Karpas-422 (cell line): Measurements from ENCODE around the gene CCL15. TPM values are rescaled to one million over a fixed set of nuclear protein-coding genes. Genes with fewer than 3 reads are reported as not detected.
"Not testable (repeated sequence)": the region's sequence is repeated elsewhere in the genome, so short reads cannot be mapped to it uniquely, and the experiment has no call there.

ENCODE experiments used
- DNase-seq: peaks from one replicate; pipeline ENCODE4 v3.0.0-alpha.2; 2015
- H2AFZ ChIP-seq: fragments of 200-600 bp; sonication (generic); 2 replicates; pipeline ENCODE4 v1.6.1; 2014; ENCODE audit warnings: antibody characterized with exemption, low read length, mixed read lengths
- H3K27ac ChIP-seq: fragments of 200-600 bp; sonication (generic); 2 replicates; pipeline ENCODE4 v1.5.1; 2014; ENCODE audit warnings: mild to moderate bottlenecking, low read length, moderate library complexity
- H3K27me3 ChIP-seq: fragments of 200-600 bp; sonication (generic); 2 replicates; pipeline ENCODE4 v1.6.1; 2014; ENCODE audit warnings: low read length, mixed read lengths
- H3K36me3 ChIP-seq: fragments of 200-600 bp; sonication (generic); 2 replicates; pipeline ENCODE4 v1.6.1; 2014; ENCODE audit warnings: low read length, mixed read lengths; ENCODE audit not compliant: insufficient read depth
- H3K4me1 ChIP-seq: fragments of 200-600 bp; sonication (generic); 2 replicates; pipeline ENCODE4 v1.6.1; 2014; ENCODE audit warnings: mild to moderate bottlenecking, low read length, mixed read lengths
- H3K4me2 ChIP-seq: fragments of 200-600 bp; sonication (generic); 2 replicates; pipeline ENCODE4 v1.6.1; 2014; ENCODE audit warnings: low read length, low read depth, mild to moderate bottlenecking; ENCODE audit not compliant: poor library complexity, severe bottlenecking
- H3K4me3 ChIP-seq: fragments of 200-600 bp; sonication (generic); 2 replicates; pipeline ENCODE4 v1.5.1; 2014; ENCODE audit warnings: mild to moderate bottlenecking, antibody characterized with exemption, low read length, mixed read lengths
- H3K79me2 ChIP-seq: fragments of 200-600 bp; sonication (generic); 2 replicates; pipeline ENCODE4 v1.6.1; 2014; ENCODE audit warnings: mild to moderate bottlenecking, low read length, mixed read lengths
- H3K9ac ChIP-seq: fragments of 200-600 bp; sonication (generic); 2 replicates; pipeline ENCODE4 v1.6.0; 2014; ENCODE audit warnings: low read length
- H3K9me2 ChIP-seq: fragments of 200-600 bp; sonication (generic), shearing (Covaris generic); replicated peaks from 2 replicates; pipeline ENCODE4 v1.6.0; 2014; ENCODE audit warnings: mild to moderate bottlenecking, low read length, moderate library complexity; ENCODE audit not compliant: insufficient read depth
- H3K9me3 ChIP-seq: fragments of 300-700, 200-600 bp; sonication (generic); 2 replicates; pipeline ENCODE4 v1.6.1; 2014; ENCODE audit warnings: low read length, mixed read lengths
- H4K20me1 ChIP-seq: fragments of 200-600 bp; sonication (generic); 2 replicates; pipeline ENCODE4 v1.6.1; 2014; ENCODE audit warnings: mild to moderate bottlenecking, antibody characterized with exemption, low read length, low read depth; ENCODE audit not compliant: insufficient read depth
- total RNA-seq: library from RNA; depleted of rRNA; stranded (reverse); fragments of >200 nt; shearing (Covaris generic); gene quantifications from 2 replicates; pipeline ENCODE4 v1.2.3, GENCODE V29; 2014; ENCODE audit warnings: low replicate concordance

The CCL15 gene
- total RNA-seq, 1 experiment from 2014 or later, result not detected

- H3K4me1 ChIP-seq, result no peaks in the 10 kb centered on the region
- H3K4me2 ChIP-seq, result no peak overlapping the region
- H3K27ac ChIP-seq, result no peak overlapping the region
- no peaks in the 10 kb centered on the region for H3K9me2 ChIP-seq
- H3K36me3 ChIP-seq, result no peaks in the 10 kb centered on the region
- DNase-seq, result peak; percentile 44
- no peaks in the 10 kb centered on the region for H3K27me3 ChIP-seq
- H2AFZ ChIP-seq, result no peak overlapping the region
- no peak overlapping the region for H3K9ac ChIP-seq
- no peaks in the 10 kb centered on the region for H3K79me2 ChIP-seq
- H3K9me3 ChIP-seq, result no peaks in the 10 kb centered on the region
- no peak overlapping the region for H3K4me3 ChIP-seq
- H4K20me1 ChIP-seq, result no peaks in the 10 kb centered on the region
Observed at GRCh38 chr17:36002631-36003030, 1.3 kb upstream of the CCL15 start.

GRCh38 chr17:36001862-36002603 is 680 bp upstream of the CCL15 start:
- Histone ChIP-seq H3K4me3 (no peak overlapping the region), H4K20me1 (no peaks in the 10 kb centered on the region), H3K9me2 (no peaks in the 10 kb centered on the region), H3K9me3 (no peaks in the 10 kb centered on the region), H2AFZ (no peak overlapping the region), H3K27me3 (no peaks in the 10 kb centered on the region), H3K27ac (no peak overlapping the region), H3K4me1 (no peaks in the 10 kb centered on the region), H3K9ac (no peak overlapping the region), H3K36me3 (no peaks in the 10 kb centered on the region), H3K4me2 (no peak overlapping the region), H3K79me2 (no peaks in the 10 kb centered on the region)
- no peak for DNase-seq

DNA sequence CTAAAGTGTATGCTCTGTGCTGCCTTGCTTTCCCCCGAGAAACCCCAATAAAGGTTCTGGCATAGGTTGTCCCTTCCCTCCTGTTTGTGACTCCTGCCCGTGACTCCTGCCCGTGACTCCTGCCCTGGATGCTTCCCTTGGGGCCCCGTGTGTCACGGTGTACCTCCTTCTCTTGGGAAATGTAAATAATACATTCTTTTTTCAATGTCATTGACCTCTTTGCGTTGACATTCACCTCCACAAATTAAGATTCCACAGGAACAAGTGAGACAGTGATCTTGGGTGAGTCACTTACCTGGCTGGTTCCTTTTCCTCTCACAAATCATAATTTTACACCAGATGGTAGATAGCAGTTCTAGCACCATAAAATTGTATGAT is 632 bp downstream of the CCL15 start:
- no peak overlapping the region for H3K4me3 ChIP-seq
- H4K20me1 ChIP-seq, result no peaks in the 10 kb centered on the region
- no peak overlapping the region for H2AFZ ChIP-seq
- H3K9me3 ChIP-seq, result no peaks in the 10 kb centered on the region
- DNase-seq, result no peak
- H3K36me3 ChIP-seq, result no peaks in the 10 kb centered on the region
- H3K79me2 ChIP-seq, result no peaks in the 10 kb centered on the region
- H3K27ac ChIP-seq, result no peak overlapping the region
- no peaks in the 10 kb centered on the region for H3K9me2 ChIP-seq
- no peak overlapping the region for H3K9ac ChIP-seq
- H3K4me1 ChIP-seq, result peaks cover 2% of the 10 kb centered on the region
- H3K4me2 ChIP-seq, result no peak overlapping the region
- no peaks in the 10 kb centered on the region for H3K27me3 ChIP-seq

DNA sequence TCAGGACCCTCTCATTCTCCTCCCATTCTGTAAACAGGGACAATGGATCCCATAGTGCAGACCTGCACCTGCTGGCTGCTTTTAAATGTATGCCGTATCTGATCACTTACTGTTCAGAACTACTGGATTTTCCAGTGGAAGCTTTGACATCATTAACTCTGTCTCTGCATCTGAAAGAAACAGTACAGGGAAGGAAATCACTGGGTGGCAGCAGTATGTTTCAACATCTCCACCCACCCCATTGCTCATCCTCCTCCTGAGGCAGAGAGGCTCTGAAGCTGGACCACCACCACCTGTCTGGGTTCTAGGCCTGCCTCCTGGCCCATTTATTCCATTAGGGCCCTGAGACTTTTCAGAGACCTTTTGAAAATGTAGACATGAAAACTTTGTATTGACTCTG is 2.6 kb downstream of the CCL15 start:
- no peak overlapping the region for H3K27ac ChIP-seq
- no peaks in the 10 kb centered on the region for H3K79me2 ChIP-seq
- peaks cover 10% of the 10 kb centered on the region for H3K4me1 ChIP-seq
- no peak for DNase-seq
- H3K4me2 ChIP-seq, result no peak overlapping the region
- no peaks in the 10 kb centered on the region for H4K20me1 ChIP-seq
- no peaks in the 10 kb centered on the region for H3K36me3 ChIP-seq
- H3K9me3 ChIP-seq, result no peaks in the 10 kb centered on the region
- H2AFZ ChIP-seq, result no peak overlapping the region
- H3K9ac ChIP-seq, result no peak overlapping the region
- H3K27me3 ChIP-seq, result no peaks in the 10 kb centered on the region
- H3K9me2 ChIP-seq, result no peaks in the 10 kb centered on the region
- no peak overlapping the region for H3K4me3 ChIP-seq

GRCh38 chr17:35998018-35998545 is 3.3 kb downstream of the CCL15 start:
- Histone ChIP-seq H3K79me2 (no peaks in the 10 kb centered on the region), H3K27ac (no peak overlapping the region), H3K27me3 (no peaks in the 10 kb centered on the region), H3K4me1 (peaks cover 10% of the 10 kb centered on the region), H3K4me3 (no peak overlapping the region), H2AFZ (no peak overlapping the region), H3K9me2 (no peaks in the 10 kb centered on the region), H3K36me3 (no peaks in the 10 kb centered on the region), H3K9ac (no peak overlapping the region), H3K4me2 (no peak overlapping the region), H4K20me1 (no peaks in the 10 kb centered on the region), H3K9me3 (no peaks in the 10 kb centered on the region)
- no peak for DNase-seq

- H3K4me3 ChIP-seq, result not testable (repeated sequence)
- H3K4me2 ChIP-seq, result peak overlapping the region; percentile 32
Observed at GRCh38 chr17:35995346-35995745, 6.0 kb downstream of the CCL15 start.

DNA sequence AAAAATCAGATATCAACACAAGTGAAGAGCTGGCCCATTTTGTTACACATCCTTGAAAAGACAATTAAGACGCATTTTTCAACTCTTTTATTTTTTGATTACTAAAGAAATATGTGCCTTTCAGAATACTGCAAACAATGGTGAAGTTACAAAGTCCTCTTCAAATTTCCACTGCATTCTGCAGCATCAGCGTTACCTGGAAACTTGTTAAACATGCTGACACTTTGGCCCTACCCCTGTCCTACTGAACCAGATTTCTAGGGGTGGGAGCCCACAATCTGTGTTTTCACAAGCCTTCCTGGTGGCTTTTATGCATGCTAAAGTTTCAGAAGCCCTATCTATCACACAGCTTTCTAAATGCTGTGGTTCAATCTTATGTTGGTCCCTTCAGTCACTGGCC is 10.3 kb downstream of the CCL15 start:
- Histone ChIP-seq H3K9ac (no peak overlapping the region), H3K9me3 (no peaks in the 10 kb centered on the region), H3K4me2 (no peak overlapping the region), H3K4me1 (peaks cover 10% of the 10 kb centered on the region), H3K27ac (no peak overlapping the region), H3K9me2 (no peaks in the 10 kb centered on the region), H3K27me3 (peaks cover 4% of the 10 kb centered on the region; the same call in 1 of the 2 replicates), H3K79me2 (no peaks in the 10 kb centered on the region), H4K20me1 (no peaks in the 10 kb centered on the region), H2AFZ (no peak overlapping the region), H3K4me3 (no peak overlapping the region), H3K36me3 (no peaks in the 10 kb centered on the region)
- DNase-seq, result no peak

More at GRCh38 chr17:35995346-35995745, 6.0 kb downstream of the CCL15 start:
- not testable (repeated sequence) for H3K36me3 ChIP-seq, H3K9me2 ChIP-seq, H3K27me3 ChIP-seq, H3K79me2 ChIP-seq, H3K27ac ChIP-seq, H2AFZ ChIP-seq, H4K20me1 ChIP-seq, H3K9ac ChIP-seq, H3K9me3 ChIP-seq
- H3K4me1 ChIP-seq, result peaks cover 10% of the 10 kb centered on the region
- DNase-seq, result peak; percentile 48

- H3K4me2 ChIP-seq, result no peak overlapping the region
- no peaks in the 10 kb centered on the region for H3K79me2 ChIP-seq
- no peaks in the 10 kb centered on the region for H4K20me1 ChIP-seq
- no peak overlapping the region for H3K9ac ChIP-seq
- H3K9me2 ChIP-seq, result no peaks in the 10 kb centered on the region
- peaks cover 4% of the 10 kb centered on the region; the same call in 1 of the 2 replicates for H3K27me3 ChIP-seq
- DNase-seq, result no peak
- H2AFZ ChIP-seq, result no peak overlapping the region
- no peaks in the 10 kb centered on the region for H3K4me1 ChIP-seq
- no peaks in the 10 kb centered on the region for H3K36me3 ChIP-seq
- no peaks in the 10 kb centered on the region for H3K9me3 ChIP-seq
- no peak overlapping the region for H3K4me3 ChIP-seq
- H3K27ac ChIP-seq, result no peak overlapping the region
Observed at GRCh38 chr17:35988164-35988563, 13.2 kb downstream of the CCL15 start.
